EH (cell line): Measurements from ENCODE around the gene NOS1.
"Not testable (repeated sequence)": the region's sequence is repeated elsewhere in the genome, so short reads cannot be mapped to it uniquely, and the experiment has no call there.

Source experiments
- DNase-seq: peaks from one replicate; pipeline ENCODE4 v3.0.0-alpha.2; 2015; ENCODE audit warnings: low read depth

The NOS1 gene

GRCh38 chr12:117361347-117361751 is at the start of gene NOS1:
Gene NOS1 (minus strand): TSS chr12:117361626. CDS start chr12:117331069, 30,557 bp downstream.
- DNase-seq = no peak

- DNase-seq = no peak
Measured at GRCh38 chr12:117409286-117409685, 47.9 kb upstream of the NOS1 start.

- peak; percentile 8 for DNase-seq
Measured at GRCh38 chr12:117408161-117408791, 46.9 kb upstream of the NOS1 start.

GRCh38 chr12:117404940-117405339 is 43.5 kb upstream of the NOS1 start:
- DNase-seq = no peak

- DNase-seq = no peak
Measured at GRCh38 chr12:117404203-117404853, 42.9 kb upstream of the NOS1 start.

- no peak for DNase-seq
Measured at GRCh38 chr12:117403586-117404139, 42.2 kb upstream of the NOS1 start.

GRCh38 chr12:117402363-117402762 is 40.9 kb upstream of the NOS1 start:
- no peak for DNase-seq

GRCh38 chr12:117400912-117401311 is 39.5 kb upstream of the NOS1 start:
- DNase-seq = no peak

- DNase-seq = not testable (repeated sequence)
Measured at GRCh38 chr12:117398482-117398881, 37.1 kb upstream of the NOS1 start.

GRCh38 chr12:117395766-117396165 is 34.3 kb upstream of the NOS1 start:
- no peak for DNase-seq

GRCh38 chr12:117394491-117394890 is 33.1 kb upstream of the NOS1 start:
- DNase-seq = no peak

GRCh38 chr12:117393656-117394055 is 32.2 kb upstream of the NOS1 start:
- no peak for DNase-seq

GRCh38 chr12:117390866-117391265 is 29.4 kb upstream of the NOS1 start:
- DNase-seq = no peak

GRCh38 chr12:117388951-117389446 is 27.6 kb upstream of the NOS1 start:
- DNase-seq = no peak

- no peak for DNase-seq
Measured at GRCh38 chr12:117387832-117388231, 26.4 kb upstream of the NOS1 start.

- no peak for DNase-seq
Measured at GRCh38 chr12:117384735-117385134, 23.3 kb upstream of the NOS1 start.

GRCh38 chr12:117380083-117380482 is 18.7 kb upstream of the NOS1 start:
- DNase-seq = no peak

- DNase-seq = no peak
Measured at GRCh38 chr12:117377758-117378157, 16.3 kb upstream of the NOS1 start.

GRCh38 chr12:117370588-117370987 is 9.2 kb upstream of the NOS1 start:
- no peak for DNase-seq

- DNase-seq = not testable (repeated sequence)
Measured at GRCh38 chr12:117370000-117370399, 8.6 kb upstream of the NOS1 start.

GRCh38 chr12:117367006-117367638 is 5.7 kb upstream of the NOS1 start:
- peak; percentile 71 for DNase-seq

- no peak for DNase-seq
Measured at GRCh38 chr12:117365049-117365616, 3.7 kb upstream of the NOS1 start.
